H54 (cell line): ENCODE data around the gene TRIP12.
"Not testable (repeated sequence)": the region's sequence is repeated elsewhere in the genome, so short reads cannot be mapped to it uniquely, and the experiment has no call there.

ENCODE experiments used
- DNase-seq: peaks from one replicate; pipeline ENCODE4 v3.0.0; 2011; ENCODE audit warnings: low spot score, mixed read lengths; ENCODE audit not compliant: insufficient read length
- FAIRE-seq: peaks from 3 replicates; lab custom pipeline; 2011; peaks lifted over from hg19 to GRCh38; lab: Jason Lieb, UNC
- POLR2A ChIP-seq: IDR thresholded peaks from 2 replicates; pipeline ENCODE4 v1.6.1; 2011; ENCODE audit warnings: low read depth, mild to moderate bottlenecking, low read length

The TRIP12 gene

GRCh38 chr2:229875549-229875948 lies 46.3 kb downstream of the TRIP12 start:
- FAIRE-seq (no peak), DNase-seq (no peak)
- TF ChIP-seq POLR2A: no peak

GRCh38 chr2:229874647-229875046 lies 47.2 kb downstream of the TRIP12 start:
- no peak for TF ChIP-seq POLR2A
- no peak for FAIRE-seq
- DNase-seq: no peak

GRCh38 chr2:229873123-229873581 lies 48.7 kb downstream of the TRIP12 start:
- no peak for DNase-seq
- no peak for TF ChIP-seq POLR2A
- FAIRE-seq: no peak

GRCh38 chr2:229870903-229871656 lies 50.7 kb downstream of the TRIP12 start:
- DNase-seq: no peak
- FAIRE-seq: no peak
- TF ChIP-seq POLR2A: no peak

DNA sequence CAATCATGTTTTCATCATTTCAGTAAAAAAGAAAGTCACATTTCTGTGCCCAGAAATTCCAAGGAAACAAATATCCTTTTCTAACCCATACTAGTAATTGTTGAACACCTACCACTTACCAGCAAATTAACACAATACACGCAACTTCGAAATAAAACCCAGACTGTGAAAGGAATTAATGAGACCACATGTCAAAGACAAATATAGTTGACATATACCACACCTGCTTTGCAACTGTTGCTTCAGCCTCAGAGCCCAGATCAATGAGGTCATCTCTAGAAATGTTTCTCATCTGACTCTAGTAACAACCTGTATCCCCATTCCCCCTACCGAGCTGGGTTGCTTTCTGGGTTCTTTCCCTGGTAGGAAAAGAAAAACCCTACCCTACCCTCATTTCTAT lies 52.6 kb downstream of the TRIP12 start:
- no peak for TF ChIP-seq POLR2A
- no peak for DNase-seq
- FAIRE-seq: no peak

GRCh38 chr2:229868794-229869193 lies 53.0 kb downstream of the TRIP12 start:
- FAIRE-seq: peak; percentile 81
- DNase-seq: no peak
- TF ChIP-seq POLR2A: no peak

GRCh38 chr2:229865033-229865432 lies 56.8 kb downstream of the TRIP12 start:
- TF ChIP-seq POLR2A: no peak
- FAIRE-seq (no peak), DNase-seq (no peak)

DNA sequence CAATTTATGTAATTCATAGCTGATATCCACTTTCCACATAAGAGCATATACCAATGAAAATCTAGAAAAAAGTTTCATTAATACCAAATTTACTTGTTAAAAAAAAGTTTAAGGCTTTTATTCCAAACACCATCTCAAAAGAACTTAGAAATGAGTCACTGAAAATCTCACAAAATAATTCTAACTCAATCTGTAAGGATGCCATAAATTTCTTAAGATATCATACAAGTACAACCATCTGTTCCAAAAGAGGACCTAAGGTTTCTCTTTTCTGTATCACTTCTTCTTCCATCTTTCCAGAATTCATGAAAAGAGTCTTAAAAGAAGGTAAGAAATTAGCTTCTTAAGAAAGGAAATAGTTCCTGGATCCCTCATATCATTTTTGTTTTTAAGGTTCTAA lies 60.4 kb downstream of the TRIP12 start:
- FAIRE-seq (no peak), DNase-seq (no peak)
- no peak for TF ChIP-seq POLR2A

DNA sequence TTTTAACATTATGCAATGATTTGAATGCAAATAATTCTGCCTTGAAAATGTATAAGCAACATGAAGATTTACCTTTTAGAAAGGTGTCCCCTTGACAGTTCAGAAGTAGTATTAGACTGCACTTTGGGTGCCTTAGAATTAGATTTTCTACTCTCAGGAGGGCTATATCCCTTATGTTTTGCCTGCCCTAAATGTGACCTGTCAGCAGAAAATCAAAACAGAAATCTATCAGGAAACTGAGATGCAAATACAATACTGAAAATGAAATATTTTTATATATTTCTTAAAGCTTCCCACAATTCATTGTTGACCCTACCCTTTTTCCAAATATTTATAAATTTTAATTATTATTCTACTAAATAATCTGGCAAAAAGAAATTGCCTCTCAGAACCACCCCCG lies 61.5 kb downstream of the TRIP12 start:
- TF ChIP-seq POLR2A: no peak
- DNase-seq: no peak
- no peak for FAIRE-seq

GRCh38 chr2:229858351-229858750 lies 63.5 kb downstream of the TRIP12 start:
- no peak for TF ChIP-seq POLR2A
- FAIRE-seq (no peak), DNase-seq (no peak)

GRCh38 chr2:229857634-229858033 lies 64.2 kb downstream of the TRIP12 start:
- no peak for FAIRE-seq
- no peak for TF ChIP-seq POLR2A

DNA sequence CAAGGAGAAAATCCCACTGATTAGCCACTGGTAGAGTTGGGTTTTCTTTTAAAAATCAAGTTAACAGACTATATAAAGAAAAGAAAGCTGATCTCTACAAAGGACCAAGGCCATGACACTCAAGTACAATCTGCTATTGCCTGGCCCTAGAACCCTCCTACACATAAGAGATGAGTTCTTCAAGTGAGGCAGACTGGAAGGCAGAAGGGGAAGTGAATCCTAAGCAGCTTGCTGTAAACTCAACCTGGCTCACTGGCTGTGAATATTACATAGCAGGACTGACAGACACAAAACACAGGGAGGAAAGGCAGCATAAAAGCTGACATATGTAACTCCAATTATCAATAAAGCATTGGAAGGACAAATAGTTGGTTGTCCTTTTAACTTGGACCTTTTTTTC lies 65.4 kb downstream of the TRIP12 start:
- no peak for TF ChIP-seq POLR2A
- no peak for DNase-seq
- FAIRE-seq: peak; percentile 78

More at GRCh38 chr2:229857634-229858033, 64.2 kb downstream of the TRIP12 start:
- no peak for DNase-seq

- FAIRE-seq (peak; percentile 15), DNase-seq (no peak)
- TF ChIP-seq POLR2A: no peak
These were observed 66.7 kb downstream of the TRIP12 start for GRCh38 chr2:229855116-229855515.

GRCh38 chr2:229852565-229852964 lies 69.2 kb downstream of the TRIP12 start:
- DNase-seq (no peak), FAIRE-seq (peak; percentile 60)
- TF ChIP-seq POLR2A: no peak

- no peak for TF ChIP-seq POLR2A
- no peak for DNase-seq
- FAIRE-seq: no peak
These were observed 69.9 kb downstream of the TRIP12 start for GRCh38 chr2:229851870-229852269.

DNA sequence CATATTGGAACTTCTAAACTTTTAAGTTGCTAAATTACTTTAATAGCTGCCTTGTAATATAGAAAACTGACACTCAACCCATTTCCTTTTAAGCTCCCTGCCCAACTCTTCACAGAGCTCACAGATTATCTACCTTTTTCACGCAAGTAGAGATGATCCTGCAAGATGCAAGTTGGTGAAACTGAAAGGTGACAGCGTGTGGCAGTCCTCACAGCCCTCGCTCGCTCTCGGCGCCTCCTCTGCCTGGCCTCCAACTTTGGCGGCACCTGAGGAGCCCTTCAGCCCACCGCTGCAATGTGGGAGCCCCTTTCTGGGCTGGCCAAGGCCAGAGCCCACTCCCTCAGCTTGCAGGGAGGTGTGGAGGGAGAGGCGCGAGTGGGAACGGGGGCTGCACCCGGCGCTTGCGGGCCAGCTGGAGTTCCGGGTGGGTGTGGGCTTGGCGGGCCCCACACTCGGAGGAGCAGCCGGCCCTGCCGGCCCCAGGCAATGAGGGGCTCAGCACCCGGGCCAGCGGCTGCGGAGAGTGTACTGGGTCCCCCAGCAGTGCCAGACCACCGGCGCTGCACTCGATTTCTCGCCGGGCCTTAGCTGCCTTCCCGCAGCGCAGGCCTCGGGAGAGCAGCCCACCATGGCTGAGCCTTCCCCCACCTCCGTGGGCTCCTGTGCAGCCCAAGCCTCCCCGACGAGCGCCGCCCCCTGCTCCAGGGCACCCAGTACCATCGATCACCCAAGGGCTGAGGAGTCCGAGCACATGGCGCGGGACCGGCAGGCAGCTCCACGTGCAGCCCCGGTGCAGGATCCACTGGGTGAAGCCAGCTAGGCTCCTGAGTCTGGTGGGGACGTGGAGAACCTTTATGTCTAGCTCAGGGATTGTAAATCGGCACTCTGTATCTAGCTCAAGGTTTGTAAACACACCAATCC lies 71.2 kb downstream of the TRIP12 start:
- not testable (repeated sequence) for DNase-seq, FAIRE-seq
